A549 (cell line): ENCODE results near the gene KSR1. TPM values are rescaled to one million over a fixed set of nuclear protein-coding genes. Genes with fewer than 3 reads are reported as not detected.

Source experiments
- ATAC-seq, 2 experiments: fragments of 200-7000 bp in 1 of 2; fragments of >200 bp in 1 of 2; cut with Nextera tagmentation in 1 of 2; cut with Tn5 transposase in 1 of 2; 3 replicates each; pipeline versions ENCODE4 v1.8.0 to v1.9.1; 2018 to 2020; ENCODE audit warnings: mild to moderate bottlenecking in 1 of 2, moderate library complexity in 1 of 2
- CTCF ChIA-PET: fragments of 300-600 bp; sonication (Branson Sonifier 250); formaldehyde crosslinking; extraction: SDS; loops from one replicate; lab custom pipeline; 2021; ENCODE audit warnings: antibody characterized with exemption, inconsistent platforms; lab: Yijun Ruan, JAX
- POLR2A ChIA-PET: fragments of 350-600 bp; formaldehyde crosslinking; extraction: SDS; loops from one replicate; lab custom pipeline; 2021; ENCODE audit warnings: antibody characterized with exemption, inconsistent platforms; lab: Yijun Ruan, JAX
- DNase-seq, 2 experiments: peaks; one replicate each; pipeline versions ENCODE4 v3.0.0 to v3.0.0-alpha.2; 2011 to 2016; ENCODE audit warnings: low read depth in 1 of 2, low spot score in 1 of 2
- FAIRE-seq: peaks from 2 replicates; lab custom pipeline; 2011; peaks lifted over from hg19 to GRCh38; lab: Jason Lieb, UNC
- H3K27ac ChIP-seq, 2 experiments: fragments of >200 bp; sonication (Bioruptor Twin); formaldehyde crosslinking; 3 replicates each; pipeline ENCODE4 v1.5.1; 2016 to 2017
- H3K4me1 ChIP-seq: fragments of >200 bp; sonication (Bioruptor Twin); formaldehyde crosslinking; 3 replicates; pipeline ENCODE4 v1.6.1; 2016
- H3K4me2 ChIP-seq: fragments of >200 bp; sonication (Bioruptor Twin); formaldehyde crosslinking; 3 replicates; pipeline ENCODE4 v1.6.1; 2016
- H3K4me3 ChIP-seq: fragments of >200 bp; sonication (Bioruptor Twin); formaldehyde crosslinking; 3 replicates; pipeline ENCODE4 v1.5.1; 2016
- H3K9me3 ChIP-seq: fragments of >200 bp; sonication (Bioruptor Twin); formaldehyde crosslinking; 3 replicates; pipeline ENCODE4 v1.6.1; 2016
- BHLHE40 ChIP-seq: IDR thresholded peaks from 2 replicates; pipeline ENCODE4 v1.6.1; 2012; ENCODE audit warnings: low read depth, low read length, inconsistent platforms
- CEBPB ChIP-seq, 2 experiments: fragments of >200 bp in 1 of 2; sonication (Bioruptor Twin) in 1 of 2; formaldehyde crosslinking in 1 of 2; IDR thresholded peaks; 2 replicates each; pipeline ENCODE4 v1.6.1; 2012 to 2016
- EHMT2 ChIP-seq: fragments of 200-600 bp; sonication (generic); IDR thresholded peaks from 2 replicates; pipeline ENCODE4 v1.6.1; 2016; ENCODE audit warnings: antibody characterized with exemption, low read depth, mild to moderate bottlenecking, moderate library complexity
- FOSL2 ChIP-seq, 2 experiments: fragments of 450-650 bp in 1 of 2; fragments of >200 bp in 1 of 2; sonication (Bioruptor Twin) in 1 of 2; formaldehyde crosslinking; IDR thresholded peaks; 2 replicates each; pipeline versions ENCODE4 v1.5.0 to v1.6.1; 2016 to 2020; ENCODE audit warnings: mild to moderate bottlenecking in 1 of 2, moderate library complexity in 1 of 2
- FOXS1 ChIP-seq: fragments of 250-450 bp; sonication (Bioruptor Pico); IDR thresholded peaks from 2 replicates; pipeline ENCODE4 v1.5.0; 2020; ENCODE audit warnings: mild to moderate bottlenecking, moderate library complexity
- HEYL ChIP-seq: fragments of 250-450 bp; sonication (Bioruptor Pico); IDR thresholded peaks from 2 replicates; pipeline ENCODE4 v1.8.0; 2021; ENCODE audit warnings: mild to moderate bottlenecking, moderate library complexity
- HOXA7 ChIP-seq: fragments of 250-450 bp; sonication (Bioruptor Pico); IDR thresholded peaks from 2 replicates; pipeline ENCODE4 v1.5.0; 2020; ENCODE audit warnings: mild to moderate bottlenecking, moderate library complexity
- HOXB5 ChIP-seq: fragments of 250-450 bp; sonication (Bioruptor Pico); IDR thresholded peaks from 2 replicates; pipeline ENCODE4 v1.5.0; 2020; ENCODE audit warnings: mild to moderate bottlenecking, moderate library complexity
- JUN ChIP-seq, 2 experiments: fragments of >200 bp; sonication (Bioruptor Twin); formaldehyde crosslinking; IDR thresholded peaks; 2 replicates in 1 of 2; 3 replicates in 1 of 2; pipeline ENCODE4 v1.6.1; 2016 to 2017
- JUNB ChIP-seq: fragments of >200 bp; sonication (Bioruptor Twin); formaldehyde crosslinking; IDR thresholded peaks from 2 replicates; pipeline ENCODE4 v1.6.1; 2016
- MAFK ChIP-seq: fragments of 450-650 bp; IDR thresholded peaks from 2 replicates; pipeline ENCODE4 v1.6.1; 2014; ENCODE audit not compliant: partially characterized antibody
- MAX ChIP-seq: IDR thresholded peaks from 2 replicates; pipeline ENCODE4 v1.6.1; 2012
- NFE2L2 ChIP-seq: fragments of 150-350 bp; conservative IDR thresholded peaks from 2 replicates; pipeline ENCODE4 v1.6.1; 2014; ENCODE audit warnings: low read length
- NPAS2 ChIP-seq: fragments of 250-450 bp; sonication (Bioruptor Pico); IDR thresholded peaks from 2 replicates; pipeline ENCODE4 v1.8.0; 2022; ENCODE audit warnings: mild to moderate bottlenecking, moderate library complexity, borderline replicate concordance
- POLR2A ChIP-seq: IDR thresholded peaks from 2 replicates; pipeline ENCODE4 v1.6.1; 2012; ENCODE audit warnings: mild to moderate bottlenecking, low read length
- POLR2AphosphoS2 ChIP-seq: conservative IDR thresholded peaks from 2 replicates; pipeline ENCODE4 v1.6.1; 2012; ENCODE audit warnings: low read length, improper control_type of control experiment, inconsistent platforms
- RAD21 ChIP-seq, 2 experiments: fragments of >200 bp in 1 of 2; sonication (Bioruptor Twin) in 1 of 2; formaldehyde crosslinking in 1 of 2; IDR thresholded peaks in 1 of 2; conservative IDR thresholded peaks in 1 of 2; 2 replicates in 1 of 2; 3 replicates in 1 of 2; pipeline ENCODE4 v1.6.1; 2012 to 2018; ENCODE audit warnings: inconsistent platforms in 1 of 2
- RARB ChIP-seq: fragments of 250-450 bp; sonication (Bioruptor Pico); IDR thresholded peaks from 2 replicates; pipeline ENCODE4 v1.8.0; 2021; ENCODE audit warnings: mild to moderate bottlenecking, moderate library complexity
- RFX5 ChIP-seq: fragments of 450-650 bp; IDR thresholded peaks from 2 replicates; pipeline ENCODE4 v1.7.1; 2014; ENCODE audit warnings: antibody characterized with exemption, mild to moderate bottlenecking, moderate library complexity
- SMC3 ChIP-seq: fragments of >200 bp; sonication (Bioruptor Twin); formaldehyde crosslinking; IDR thresholded peaks from 3 replicates; pipeline ENCODE4 v1.6.1; 2018; ENCODE audit warnings: inconsistent platforms
- SREBF2 ChIP-seq: fragments of 450-650 bp; IDR thresholded peaks from 2 replicates; pipeline ENCODE4 v1.6.1; 2014; ENCODE audit warnings: mild to moderate bottlenecking, moderate library complexity
- ZFP36 ChIP-seq: fragments of 450-650 bp; IDR thresholded peaks from 2 replicates; pipeline ENCODE4 v1.6.1; 2014; ENCODE audit warnings: borderline replicate concordance; ENCODE audit not compliant: partially characterized antibody
- WGBS: methylation state at CpG from one replicate; pipeline ENCODE4 v1.1.6; 2017; ENCODE audit errors: missing lambda C conversion rate; 5-methylcytosine and 5-hydroxymethylcytosine counted together
- polyA plus RNA-seq, 4 experiments: library from polyadenylated mRNA; depleted of rRNA in 3 of 4; stranded (reverse); fragments of >200 nt; fragmentation: RNase III in 1 of 4; extraction: RNeasy Plus Mini Kit Qiagen cat#74134 plus additional on column Dnase treatment in 1 of 4; gene quantifications; 2 replicates in 3 of 4; 3 replicates in 1 of 4; pipeline ENCODE4 v1.2.3, GENCODE V29; 2011 to 2017

The KSR1 gene
- polyA plus RNA-seq, 2 of the 4 experiments (the other 2 are of a cell fraction), result 13.3 to 14.6 TPM

GRCh38 chr17:27558341-27558740 is 102.1 kb downstream of the KSR1 start:
- H3K4me2 ChIP-seq, result no peak overlapping the region; the same call in 2 of the 3 replicates
- ChIA-PET POLR2A (no interaction called here), CTCF (interaction anchor here (0.6 to 3.1 kb wide), 3 partner anchors 10 to 64 kb away, joined by 3 to 10 read pairs (median 3); no protein-coding TSS in a partner anchor)
- no peaks in the 10 kb centered on the region for H3K9me3 ChIP-seq
- peaks cover 53% of the 10 kb centered on the region for H3K4me1 ChIP-seq
- peak overlapping the region; percentile 67 to 84; a peak in 4 of 6 replicates for H3K27ac ChIP-seq
- 84% methylated on average over 5 of the region's 5 CpGs for WGBS
- FAIRE-seq (no peak), DNase-seq (no peak), ATAC-seq (no peak)
- no peak overlapping the region for H3K4me3 ChIP-seq
- TF ChIP-seq POLR2AphosphoS2 (no peak), RAD21 (conservative IDR thresholded peaks at IDR 0.05 in 1 of 2, IDR thresholded peaks at IDR 0.05 in 1 of 2) (no peak), HOXB5 (CRISPR knock-in tag) (no peak), HOXA7 (CRISPR knock-in tag) (no peak), NPAS2 (no peak), JUN (IDR thresholded peaks at IDR 0.05) (no peak), POLR2A (no peak), BHLHE40 (no peak), EHMT2 (no peak), HEYL (CRISPR knock-in tag) (no peak), SMC3 (no peak), FOSL2 (IDR thresholded peaks at IDR 0.05) (no peak), FOSL2 (CRISPR knock-in tag; IDR thresholded peaks at IDR 0.05) (no peak), FOXS1 (no peak), SREBF2 (no peak), JUNB (no peak), RARB (CRISPR knock-in tag) (no peak), MAFK (no peak), RFX5 (no peak)

- 80% methylated on average over 12 of the region's 12 CpGs for WGBS
- peak; percentile 41 to 46; a peak in 3 of 6 replicates for ATAC-seq
- Histone ChIP-seq H3K4me3 (no peak overlapping the region), H3K9me3 (no peaks in the 10 kb centered on the region)
- peak in 1 of 2 experiments; percentile 26; a peak in 1 of 4 replicates for TF ChIP-seq CEBPB (IDR thresholded peaks at IDR 0.05)
- no peak for TF ChIP-seq SREBF2
- TF ChIP-seq, all 56 proteins: peak for 1
- POLR2A ChIA-PET, result no interaction called here
- no peak for DNase-seq
- no peak for FAIRE-seq
- Histone ChIP-seq H3K27ac (peak overlapping the region; percentile 67 to 84; a peak in 5 of 6 replicates), H3K4me1 (peaks cover 47% of the 10 kb centered on the region), H3K4me2 (peak overlapping the region; percentile 48)
- CTCF ChIA-PET, result interaction anchor here (0.6 to 8.7 kb wide), 8 partner anchors 10 to 205 kb away, joined by 3 to 76 read pairs (median 6); no protein-coding TSS in a partner anchor
These were observed 102.7 kb downstream of the KSR1 start for GRCh38 chr17:27558842-27559505.

GRCh38 chr17:27559506-27560481 is 103.5 kb downstream of the KSR1 start:
- H3K4me3 ChIP-seq, result no peak overlapping the region
- ATAC-seq (peak; percentile 36 to 53; a peak in 4 of 6 replicates), DNase-seq (peak in 1 of 2 experiments; percentile 60), FAIRE-seq (no peak)
- ChIA-PET CTCF (interaction anchor here (0.7 to 8.7 kb wide), 15 partner anchors 9 to 240 kb away, joined by 3 to 76 read pairs (median 4); partner anchors contain the start of gene KSR1), POLR2A (no interaction called here)
- H3K9me3 ChIP-seq, result no peaks in the 10 kb centered on the region
- H3K4me1 ChIP-seq, result peaks cover 43% of the 10 kb centered on the region
- no peak for TF ChIP-seq NFE2L2
- peak; percentile 44; the same call in 1 of the 2 replicates for TF ChIP-seq MAX
- peak in 1 of 2 experiments; percentile 21; a peak in 1 of 5 replicates for TF ChIP-seq RAD21 (conservative IDR thresholded peaks at IDR 0.05 in 1 of 2, IDR thresholded peaks at IDR 0.05 in 1 of 2)
- TF ChIP-seq ZFP36, result no peak
- 71% methylated on average over 22 of the region's 22 CpGs for WGBS
- H3K27ac ChIP-seq, result peak overlapping the region; percentile 67 to 84
- peak overlapping the region; percentile 48 for H3K4me2 ChIP-seq
